ENCODE measurements around the gene TLE5.

- no peak for TF ChIP-seq CTCF (IDR thresholded peaks at IDR 0.05)
- TF ChIP-seq POLR2A (IDR thresholded peaks at IDR 0.05) = no peak
Observed at GRCh38 chr19:3031607-3031867, 30.8 kb downstream of the TLE5 start.
